Small intestine (tissue), 7 donors: ENCODE results near the gene EMC6. TPM values are rescaled to one million over a fixed set of nuclear protein-coding genes. Genes with fewer than 3 reads are reported as not detected.
"Not testable (repeated sequence)": the region's sequence is repeated elsewhere in the genome, so short reads cannot be mapped to it uniquely, and the experiment has no call there.

Experiments used
- DNase-seq, 2 donors: peaks; one replicate each; pipeline versions ENCODE4 v3.0.0 to v3.0.0-alpha.2; 2013
- FAIRE-seq: peaks from 2 replicates; lab custom pipeline; 2012; peaks lifted over from hg19 to GRCh38; lab: Jason Lieb, UNC
- H3K27ac ChIP-seq, 3 donors: one replicate each; pipeline ENCODE4 v1.5.1; 2013; ENCODE audit warnings: low read length in 2 of 3, mild to moderate bottlenecking in 2 of 3, control low read depth in 1 of 3, inconsistent platforms in 1 of 3, low read depth in 1 of 3, moderate library complexity in 1 of 3
- H3K27me3 ChIP-seq, 3 donors: one replicate each; pipeline ENCODE4 v1.6.1; 2013; ENCODE audit warnings: low read length in 3 of 3, inconsistent platforms in 1 of 3; ENCODE audit not compliant: control insufficient read depth in 3 of 3, insufficient read depth in 3 of 3
- H3K36me3 ChIP-seq, 3 donors: one replicate each; pipeline ENCODE4 v1.6.1; 2013; ENCODE audit warnings: low read length in 3 of 3, inconsistent platforms in 1 of 3, low read depth in 1 of 3, mild to moderate bottlenecking in 1 of 3, moderate library complexity in 1 of 3; ENCODE audit not compliant: control insufficient read depth in 3 of 3, insufficient read depth in 2 of 3
- H3K4me1 ChIP-seq, 3 donors: one replicate each; pipeline ENCODE4 v1.6.1; 2013; ENCODE audit warnings: low read length in 2 of 3, inconsistent platforms in 1 of 3, low read depth in 1 of 3, mild to moderate bottlenecking in 1 of 3, moderate library complexity in 1 of 3; ENCODE audit not compliant: control insufficient read depth in 3 of 3, insufficient read depth in 2 of 3
- H3K4me3 ChIP-seq, 3 donors: one replicate each; pipeline ENCODE4 v1.5.1; 2013; ENCODE audit warnings: low read length in 3 of 3, control low read depth in 1 of 3, inconsistent platforms in 1 of 3, low read depth in 1 of 3, mild to moderate bottlenecking in 1 of 3, moderate library complexity in 1 of 3
- H3K9me3 ChIP-seq, 2 donors: one replicate each; pipeline ENCODE4 v1.6.1; 2013; ENCODE audit warnings: low read depth in 1 of 2, low read length in 1 of 2; ENCODE audit not compliant: control insufficient read depth in 2 of 2, insufficient read depth in 1 of 2
- WGBS, 3 donors: extraction: QIAGEN DNeasy Blood & Tissue Kit; methylation state at CpG; one replicate each; pipeline ENCODE4 v1.1.7; 2013; 5-methylcytosine and 5-hydroxymethylcytosine counted together
- polyA plus RNA-seq, 4 donors: library from polyadenylated mRNA; stranded (reverse) in 3 of 4; unstranded in 1 of 4; fragments of 200-250 nt in 3 of 4; fragments of 120-200 nt in 1 of 4; gene quantifications; one replicate each; pipeline versions ENCODE4 v1.2.1 to v1.2.3, GENCODE V29; 2013
- donor health status: healthy with polysubstance abuse.
- donor health status: control.
- donor health status: control.
- donor health status: Bipolar disorder and iron deficiency.
- donor health status: healthy.

Gene EMC6
- polyA plus RNA-seq, 4 donors = 40.0 to 85.4 (median 71.9) TPM

- peaks cover 0 to 4% (median 0%) of the 10 kb centered on the region in 3 donors for H3K4me1 ChIP-seq
- 87 to 90% (median 88%) methylated on average over 4 of the region's 4 CpGs for WGBS, 3 donors
- no peaks in the 10 kb centered on the region for H3K36me3 ChIP-seq
- H3K27me3 ChIP-seq = peaks cover 2 to 50% (median 7%) of the 10 kb centered on the region in 3 donors
- no peak overlapping the region for H3K4me3 ChIP-seq
- no peak for FAIRE-seq
- peaks cover 0 to 15% of the 10 kb centered on the region in 2 donors for H3K9me3 ChIP-seq
- DNase-seq = no peak
- no peak overlapping the region for H3K27ac ChIP-seq
These were observed 29.5 kb downstream of the EMC6 start for GRCh38 chr17:3698139-3698538.

GRCh38 chr17:3699951-3700350, 31.3 kb downstream of the EMC6 start:
- H3K4me1 ChIP-seq = peaks cover 0 to 4% (median 0%) of the 10 kb centered on the region in 3 donors
- WGBS, 3 donors = 39 to 65% (median 56%) methylated on average over 4 of the region's 4 CpGs
- H3K27ac ChIP-seq = no peak overlapping the region
- FAIRE-seq = no peak
- H3K36me3 ChIP-seq = no peaks in the 10 kb centered on the region
- peaks cover 0 to 15% of the 10 kb centered on the region in 2 donors for H3K9me3 ChIP-seq
- peaks cover 0 to 32% (median 7%) of the 10 kb centered on the region in 3 donors for H3K27me3 ChIP-seq
- peak in 1 of 2 donors; percentile 56 for DNase-seq
- H3K4me3 ChIP-seq = no peak overlapping the region

GRCh38 chr17:3702041-3702539, 33.5 kb downstream of the EMC6 start:
- H3K4me1 ChIP-seq, DNase-seq, H3K36me3 ChIP-seq, FAIRE-seq, H3K4me3 ChIP-seq, H3K27ac ChIP-seq: not testable (repeated sequence)
- Histone ChIP-seq H3K27me3 (peaks cover 0 to 13% (median 0%) of the 10 kb centered on the region in 3 donors), H3K9me3 (peaks cover 0 to 15% of the 10 kb centered on the region in 2 donors)
- WGBS, 3 donors = 85 to 92% (median 86%) methylated on average over 7 of the region's 7 CpGs

GRCh38 chr17:3704931-3705717, 36.5 kb downstream of the EMC6 start:
- DNase-seq (no peak), FAIRE-seq (no peak)
- WGBS, 3 donors = 83 to 89% (median 84%) methylated on average over 20 of the region's 20 CpGs

GRCh38 chr17:3705718-3705984, 37.0 kb downstream of the EMC6 start:
- not testable (repeated sequence) for H3K27ac ChIP-seq, DNase-seq, H3K4me1 ChIP-seq, FAIRE-seq, H3K4me3 ChIP-seq, H3K9me3 ChIP-seq, H3K36me3 ChIP-seq, H3K27me3 ChIP-seq
- 100% methylated on average over 1 of the region's 1 CpG for WGBS, 3 donors

More at GRCh38 chr17:3704931-3705717, 36.5 kb downstream of the EMC6 start:
- Histone ChIP-seq H3K27me3 (no peaks in the 10 kb centered on the region), H3K4me3 (no peak overlapping the region), H3K4me1 (no peaks in the 10 kb centered on the region), H3K9me3 (no peaks in the 10 kb centered on the region), H3K27ac (no peak overlapping the region), H3K36me3 (no peaks in the 10 kb centered on the region)

GRCh38 chr17:3708366-3708765, 39.8 kb downstream of the EMC6 start:
- FAIRE-seq (no peak), DNase-seq (no peak)
- no peaks in the 10 kb centered on the region for H3K4me1 ChIP-seq
- H3K4me3 ChIP-seq = no peak overlapping the region
- peaks cover 0 to 19% (median 0%) of the 10 kb centered on the region in 3 donors for H3K36me3 ChIP-seq
- no peaks in the 10 kb centered on the region for H3K9me3 ChIP-seq
- H3K27me3 ChIP-seq = no peaks in the 10 kb centered on the region
- no peak overlapping the region for H3K27ac ChIP-seq
- 25 to 39% (median 26%) methylated on average over 3 of the region's 3 CpGs for WGBS, 3 donors

- no peak for FAIRE-seq
These were observed 42.4 kb downstream of the EMC6 start for GRCh38 chr17:3710951-3711383.

GRCh38 chr17:3712811-3713463, 44.3 kb downstream of the EMC6 start:
- Histone ChIP-seq H3K9me3 (no peaks in the 10 kb centered on the region), H3K4me3 (no peak overlapping the region), H3K36me3 (peaks cover 14 to 43% (median 23%) of the 10 kb centered on the region in 3 donors), H3K4me1 (no peaks in the 10 kb centered on the region), H3K27me3 (no peaks in the 10 kb centered on the region), H3K27ac (peak overlapping the region in 1 of 3 donors; percentile 75)
- DNase-seq (peak in 1 of 2 donors; percentile 27), FAIRE-seq (no peak)
- 54 to 78% (median 65%) methylated on average over 13 of the region's 13 CpGs for WGBS, 3 donors

More at GRCh38 chr17:3710951-3711383, 42.4 kb downstream of the EMC6 start:
- H3K27me3 ChIP-seq = no peaks in the 10 kb centered on the region
- 48 to 60% (median 59%) methylated on average over 5 of the region's 5 CpGs for WGBS, 3 donors
- H3K27ac ChIP-seq = peak overlapping the region in 1 of 3 donors; percentile 60
- no peaks in the 10 kb centered on the region for H3K4me1 ChIP-seq
- peaks cover 6 to 33% (median 9%) of the 10 kb centered on the region in 3 donors for H3K36me3 ChIP-seq
- H3K4me3 ChIP-seq = no peak overlapping the region
- peak in 1 of 2 donors; percentile 70 for DNase-seq
- no peaks in the 10 kb centered on the region for H3K9me3 ChIP-seq
